Natural killer cell (primary cell): Measurements from ENCODE around the gene FAM168B. TPM values are rescaled to one million over a fixed set of nuclear protein-coding genes. Genes with fewer than 3 reads are reported as not detected.

ENCODE experiments used
- ATAC-seq, 3 donors: fragments of 150-1000 bp in 2 of 3; fragments of 200-7000 bp in 1 of 3; cut with Tn5 transposase; 1 replicate in 1 of 3; 2 replicates in 2 of 3; pipeline ENCODE4 v1.10.0; 2021; ENCODE audit warnings: mild to moderate bottlenecking in 2 of 3, moderate library complexity in 2 of 3
- DNase-seq, 2 donors: peaks; one replicate each; pipeline versions ENCODE4 v3.0.0 to v3.0.0-alpha.2; 2013 to 2021; ENCODE audit warnings: mixed read lengths in 1 of 2
- H3K27ac ChIP-seq: one replicate; pipeline ENCODE4 v1.5.1; 2013; ENCODE audit warnings: mild to moderate bottlenecking, low read length
- H3K27me3 ChIP-seq: one replicate; pipeline ENCODE4 v1.6.1; 2013; ENCODE audit warnings: low read length; ENCODE audit not compliant: control insufficient read depth, insufficient read depth
- H3K36me3 ChIP-seq: one replicate; pipeline ENCODE4 v1.6.1; 2013; ENCODE audit warnings: low read length; ENCODE audit not compliant: control insufficient read depth, insufficient read depth
- H3K4me1 ChIP-seq: one replicate; pipeline ENCODE4 v1.6.1; 2013; ENCODE audit warnings: low read length; ENCODE audit not compliant: control insufficient read depth, insufficient read depth
- H3K4me3 ChIP-seq: one replicate; pipeline ENCODE4 v1.5.1; 2013; ENCODE audit warnings: low read length
- H3K9me3 ChIP-seq: one replicate; pipeline ENCODE4 v1.6.1; 2013; ENCODE audit warnings: low read length; ENCODE audit not compliant: control insufficient read depth, insufficient read depth
- H3K27ac Mint-ChIP-seq, 2 donors: one replicate each; pipeline ENCODE4 v1.8.0; 2022; ENCODE audit warnings: mild to moderate bottlenecking in 2 of 2, mixed read lengths in 2 of 2, moderate library complexity in 1 of 2
- H3K27me3 Mint-ChIP-seq, 2 donors: one replicate each; pipeline ENCODE4 v1.8.0; 2022; ENCODE audit warnings: low read depth in 2 of 2, mixed read lengths in 2 of 2
- H3K36me3 Mint-ChIP-seq: one replicate; pipeline ENCODE4 v1.8.0; 2022; ENCODE audit warnings: mixed read lengths
- H3K4me1 Mint-ChIP-seq, 2 donors: one replicate each; pipeline ENCODE4 v1.8.0; 2022; ENCODE audit warnings: mixed read lengths in 2 of 2
- H3K4me3 Mint-ChIP-seq: one replicate; pipeline ENCODE4 v1.8.0; 2022; ENCODE audit warnings: mild to moderate bottlenecking, moderate library complexity, mixed read lengths
- H3K9me3 Mint-ChIP-seq, 2 donors: one replicate each; pipeline ENCODE4 v1.8.0; 2022; ENCODE audit warnings: mixed read lengths in 2 of 2
- CTCF ChIP-seq: fragments of 200-600 bp; IDR thresholded peaks from one replicate; pipeline ENCODE4 v1.8.0; 2022; ENCODE audit warnings: antibody characterized with exemption
- WGBS: methylation state at CpG from one replicate; pipeline ENCODE4 v1.1.7; 2013; ENCODE audit warnings: missing lambda C conversion rate; ENCODE audit not compliant: insufficient coverage; 5-methylcytosine and 5-hydroxymethylcytosine counted together
- intact Hi-C: fragments of 100-400 bp; cut with micrococcal nuclease; formaldehyde crosslinking; loops from one replicate; pipeline ENCODE4 v1.14.2; 2022
- total RNA-seq, 4 donors: library from RNA; stranded (reverse); fragments of 120-200 nt in 1 of 4; gene quantifications; one replicate each; pipeline versions ENCODE4 v1.2.3 to v1.2.4, GENCODE V29; 2013 to 2022

The FAM168B gene
- total RNA-seq, 3 donors from 2014 or later (not counting 1 experiment from before 2014, with no cell fraction given): 56.0 to 70.7 (median 65.3) TPM

DNA sequence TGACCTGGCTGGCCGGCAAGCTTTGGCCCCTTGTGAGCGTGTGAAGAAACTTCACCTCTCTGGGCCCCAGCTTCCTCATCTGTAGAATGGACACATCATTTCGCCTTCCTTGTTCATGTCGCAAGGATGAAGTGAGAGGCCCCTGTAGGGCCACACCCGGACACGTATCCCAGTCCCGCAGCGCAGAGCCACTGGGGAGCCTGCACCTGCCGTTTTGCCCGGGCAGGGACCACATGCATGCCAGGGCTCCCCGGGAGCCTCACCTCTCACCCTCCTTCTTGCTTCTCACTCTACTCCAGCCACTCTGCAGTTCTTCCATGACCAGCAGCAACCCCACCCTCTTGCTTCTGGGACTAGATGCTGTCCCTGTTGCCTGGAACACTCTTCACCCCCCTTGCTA, 77.5 kb downstream of the FAM168B start:
- no peaks in the 10 kb centered on the region for H3K9me3 ChIP-seq
- no peaks in the 10 kb centered on the region for H3K27me3 ChIP-seq
- Mint-ChIP-seq H3K27me3 (peaks cover 10 to 34% of the 10 kb centered on the region in 2 donors), H3K4me3 (no peak overlapping the region), H3K36me3 (no peaks in the 10 kb centered on the region), H3K9me3 (no peaks in the 10 kb centered on the region), H3K27ac (no peak overlapping the region), H3K4me1 (peaks cover 9 to 12% of the 10 kb centered on the region in 2 donors)
- intact Hi-C loops: no loop called here
- no peak for TF ChIP-seq CTCF
- DNase-seq: no peak
- no peak overlapping the region for H3K4me3 ChIP-seq
- no peaks in the 10 kb centered on the region for H3K36me3 ChIP-seq
- WGBS: 94% methylated on average over 11 of the region's 11 CpGs
- ATAC-seq: no peak
- no peak overlapping the region for H3K27ac ChIP-seq
- peaks cover 2% of the 10 kb centered on the region for H3K4me1 ChIP-seq

DNA sequence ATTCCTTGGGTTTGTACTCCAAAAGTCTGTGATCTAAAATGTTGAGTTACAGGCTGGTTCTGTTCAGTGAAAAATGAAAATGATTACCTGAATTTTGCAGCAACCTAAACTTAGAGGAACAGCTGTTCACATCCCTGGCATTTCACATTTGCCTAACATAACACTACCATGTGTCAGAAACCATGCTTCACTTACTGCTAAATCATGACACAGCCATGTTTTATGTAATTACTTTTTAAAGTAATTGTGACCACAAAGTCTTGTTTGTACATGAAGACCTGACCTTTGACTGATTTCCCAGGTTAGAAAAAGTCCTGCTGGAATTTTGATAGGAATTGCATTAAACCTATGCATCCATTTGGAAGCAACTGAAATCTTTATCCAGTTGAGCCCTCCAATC, 79.1 kb downstream of the FAM168B start:
- no peaks in the 10 kb centered on the region for H3K27me3 ChIP-seq
- Mint-ChIP-seq H3K36me3 (no peaks in the 10 kb centered on the region), H3K27me3 (peaks cover 10 to 34% of the 10 kb centered on the region in 2 donors), H3K4me3 (no peak overlapping the region), H3K4me1 (peaks cover 26 to 28% of the 10 kb centered on the region in 2 donors), H3K9me3 (no peaks in the 10 kb centered on the region), H3K27ac (no peak overlapping the region)
- no peaks in the 10 kb centered on the region for H3K36me3 ChIP-seq
- peaks cover 10% of the 10 kb centered on the region for H3K4me1 ChIP-seq
- no peaks in the 10 kb centered on the region for H3K9me3 ChIP-seq
- H3K4me3 ChIP-seq: no peak overlapping the region
- DNase-seq (no peak), ATAC-seq (no peak)
- intact Hi-C loops: no loop called here
- no peak overlapping the region for H3K27ac ChIP-seq
- TF ChIP-seq CTCF: no peak

DNA sequence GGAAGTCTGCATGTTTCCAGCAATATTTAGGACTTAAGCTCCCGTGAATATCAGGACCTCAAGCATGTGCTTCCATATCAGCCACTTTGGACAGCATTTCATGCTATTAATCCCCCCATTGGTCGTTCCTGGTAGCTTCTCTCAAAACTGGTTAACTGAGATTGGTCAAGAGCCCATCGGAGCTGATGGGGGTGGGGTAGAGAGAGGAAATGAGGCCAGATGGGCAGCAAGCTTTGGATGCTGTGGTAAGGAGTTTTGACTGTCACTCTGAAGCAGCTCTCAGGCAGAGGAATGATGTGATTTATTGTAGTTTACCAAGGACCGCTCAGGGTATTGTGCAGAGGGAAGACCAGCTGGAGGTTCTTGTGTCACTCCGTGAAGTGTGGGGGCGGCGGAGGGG, 81.8 kb downstream of the FAM168B start:
- H3K9me3 ChIP-seq: no peaks in the 10 kb centered on the region
- no peak for TF ChIP-seq CTCF
- ATAC-seq (no peak), DNase-seq (no peak)
- peaks cover 28 to 32% of the 10 kb centered on the region in 2 donors for H3K4me1 Mint-ChIP-seq
- no peak overlapping the region for H3K4me3 ChIP-seq
- H3K27ac ChIP-seq: no peak overlapping the region
- peaks cover 6 to 15% of the 10 kb centered on the region in 2 donors for H3K27me3 Mint-ChIP-seq
- H3K4me3 Mint-ChIP-seq: no peak overlapping the region
- no peaks in the 10 kb centered on the region for H3K27me3 ChIP-seq
- H3K36me3 ChIP-seq: no peaks in the 10 kb centered on the region
- H3K4me1 ChIP-seq: peaks cover 10% of the 10 kb centered on the region
- 66% methylated on average over 7 of the region's 7 CpGs for WGBS
- no peaks in the 10 kb centered on the region for H3K9me3 Mint-ChIP-seq
- H3K27ac Mint-ChIP-seq: peak overlapping the region in 1 of 2 donors; percentile 5
- intact Hi-C loops: no loop called here
- no peaks in the 10 kb centered on the region for H3K36me3 Mint-ChIP-seq

DNA sequence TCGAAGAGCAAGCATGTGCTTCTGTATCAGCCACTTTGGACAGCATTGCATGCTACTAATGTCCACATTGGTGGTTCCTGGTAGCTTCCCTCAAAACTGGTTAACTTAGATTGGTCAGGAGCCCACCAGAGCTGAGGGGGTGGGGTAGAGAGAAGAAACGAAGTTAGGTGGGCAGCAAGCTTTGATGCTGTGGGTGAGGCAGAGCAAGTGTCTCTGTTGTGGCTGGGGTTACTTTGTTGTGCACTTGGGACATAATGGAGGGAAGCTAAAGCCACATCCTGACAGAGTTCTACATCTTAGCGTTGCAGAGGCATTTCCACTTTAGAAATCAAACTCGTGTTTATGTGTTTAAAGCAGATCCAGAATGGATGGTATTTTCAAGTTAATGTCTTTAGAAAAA, 82.7 kb downstream of the FAM168B start:
- no peaks in the 10 kb centered on the region for H3K36me3 Mint-ChIP-seq

More for the DNA sequence above, 82.7 kb downstream of the FAM168B start:
- WGBS: 29% methylated on average over 4 of the region's 4 CpGs
- no peaks in the 10 kb centered on the region for H3K9me3 ChIP-seq
- H3K27me3 Mint-ChIP-seq: peaks cover 6 to 15% of the 10 kb centered on the region in 2 donors
- H3K36me3 ChIP-seq: no peaks in the 10 kb centered on the region
- no peaks in the 10 kb centered on the region for H3K9me3 Mint-ChIP-seq
- no peak for TF ChIP-seq CTCF
- no peak overlapping the region for H3K4me3 ChIP-seq
- peaks cover 10% of the 10 kb centered on the region for H3K4me1 ChIP-seq
- H3K4me3 Mint-ChIP-seq: no peak overlapping the region
- H3K27me3 ChIP-seq: no peaks in the 10 kb centered on the region
- ATAC-seq (peak in 2 of 3 donors; percentile 48 to 59), DNase-seq (peak in 1 of 2 donors; percentile 41)
- no peak overlapping the region for H3K27ac ChIP-seq
- intact Hi-C loops: no loop called here
- peaks cover 28 to 32% of the 10 kb centered on the region in 2 donors for H3K4me1 Mint-ChIP-seq
- H3K27ac Mint-ChIP-seq: no peak overlapping the region
